NCI-H146 treated with DMSO at 0.1 percent for 48 hours (cell line): ENCODE results near the gene LYST.
"Not testable (repeated sequence)": the region's sequence is repeated elsewhere in the genome, so short reads cannot be mapped to it uniquely, and the experiment has no call there.

ENCODE experiments used
- DNase-seq: peaks from one replicate; lab custom pipeline; 2025; ENCODE audit not compliant: unreplicated experiment; lab: John Stamatoyannopoulos, UW

LYST gene

DNA sequence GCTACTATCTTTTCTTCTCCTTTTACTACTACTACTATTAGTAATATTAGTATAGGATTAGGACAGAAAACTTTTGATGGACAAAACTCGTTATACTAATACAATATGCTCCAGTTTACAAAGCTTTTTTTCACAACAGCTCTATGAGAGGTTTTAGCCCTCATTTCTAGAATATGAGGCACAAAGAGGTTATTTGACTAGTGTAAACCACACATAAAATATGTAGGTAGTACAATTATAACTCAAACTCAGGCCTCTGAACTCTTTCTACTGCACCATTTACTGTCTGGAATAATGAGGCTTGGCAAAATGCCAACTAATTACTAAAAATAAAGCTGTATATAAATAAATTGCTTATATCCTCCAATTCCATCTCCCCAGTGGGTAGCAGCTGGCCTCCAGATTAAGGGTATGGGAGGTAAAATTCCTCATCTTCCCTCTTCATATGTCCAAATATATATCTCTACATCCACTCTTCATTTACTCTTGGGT, 99.9 kb downstream of the LYST start:
- no peak for DNase-seq

DNA sequence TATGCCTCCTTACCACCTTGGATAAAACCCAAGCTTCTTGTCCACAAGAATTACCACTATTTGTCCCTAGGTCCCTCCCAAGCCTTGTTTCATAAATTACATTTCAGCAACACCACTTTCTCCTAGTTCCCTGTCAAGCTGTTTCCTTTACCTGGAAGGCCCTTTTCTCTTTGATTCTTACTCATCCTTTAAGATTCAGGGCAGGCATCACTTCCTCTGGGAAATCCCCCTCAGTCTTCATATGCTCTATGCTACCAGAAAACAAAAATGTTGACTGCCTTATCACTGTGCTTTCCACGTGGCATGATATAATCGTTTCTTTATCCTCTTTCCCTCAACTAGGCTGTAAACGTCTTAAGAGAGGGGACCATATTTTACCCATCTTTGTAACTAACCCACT, 102.7 kb downstream of the LYST start:
- DNase-seq, result no peak

DNA sequence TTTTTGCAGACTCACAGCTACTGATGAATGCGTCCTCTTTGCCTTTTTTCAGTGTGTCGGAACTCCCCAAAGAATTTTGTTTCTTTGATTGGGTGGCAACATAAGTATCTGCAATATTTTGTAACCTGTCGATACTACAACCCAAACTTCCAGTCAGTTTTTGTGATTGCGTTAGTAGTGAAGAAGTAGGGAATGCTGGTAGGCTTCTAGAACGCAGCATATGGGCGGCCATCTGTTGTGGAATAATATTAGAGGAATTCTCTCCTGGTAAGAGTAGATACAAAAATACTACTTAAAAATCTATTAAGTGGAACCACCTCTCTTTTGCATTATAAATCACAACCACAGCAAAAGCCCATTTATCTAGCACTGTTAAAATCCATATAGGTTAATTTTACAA, 107.4 kb downstream of the LYST start:
- no peak for DNase-seq

DNA sequence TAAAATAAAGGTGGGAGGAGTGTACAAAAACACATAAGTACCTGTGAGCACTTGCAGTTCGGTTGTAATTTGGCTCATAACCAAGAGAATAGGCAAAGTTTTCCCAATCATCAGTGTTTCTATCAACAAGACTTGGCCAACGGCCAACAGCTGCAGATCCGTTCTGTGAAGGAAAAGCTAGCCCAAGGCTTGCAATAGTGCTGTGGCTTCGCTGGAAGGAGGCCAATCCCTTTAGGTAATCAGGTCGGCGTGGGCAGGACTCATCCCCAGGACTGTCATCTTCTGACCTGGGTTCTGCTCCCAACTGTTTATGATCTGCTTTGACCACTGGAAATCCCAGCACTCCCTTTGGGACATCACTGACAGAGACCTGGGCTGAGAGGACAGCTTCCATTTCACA, 107.8 kb downstream of the LYST start:
- no peak for DNase-seq

DNA sequence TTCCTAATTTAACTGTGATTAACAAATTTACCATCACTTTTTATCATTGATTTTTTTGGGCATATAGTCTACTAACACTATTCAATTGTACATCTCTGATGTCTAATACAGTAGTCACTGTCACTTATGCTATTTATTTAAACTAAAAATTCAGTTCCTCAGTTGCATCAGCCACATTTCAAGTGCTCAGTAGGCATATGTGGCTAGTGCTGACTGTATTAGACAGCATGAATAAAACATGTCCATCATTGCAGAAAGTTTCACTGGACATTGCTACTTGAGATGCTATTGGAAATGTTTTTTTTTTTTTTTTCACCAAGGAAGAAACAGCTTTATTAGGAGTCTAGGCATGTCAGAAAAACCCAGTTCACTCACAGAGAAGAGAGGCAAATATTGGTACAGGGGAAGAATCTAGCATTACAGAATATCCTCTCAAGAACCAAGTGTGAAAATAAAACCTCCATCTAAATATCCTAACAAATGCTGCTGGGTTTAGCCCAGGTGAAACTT, 109.1 kb downstream of the LYST start:
- DNase-seq, result no peak

DNA sequence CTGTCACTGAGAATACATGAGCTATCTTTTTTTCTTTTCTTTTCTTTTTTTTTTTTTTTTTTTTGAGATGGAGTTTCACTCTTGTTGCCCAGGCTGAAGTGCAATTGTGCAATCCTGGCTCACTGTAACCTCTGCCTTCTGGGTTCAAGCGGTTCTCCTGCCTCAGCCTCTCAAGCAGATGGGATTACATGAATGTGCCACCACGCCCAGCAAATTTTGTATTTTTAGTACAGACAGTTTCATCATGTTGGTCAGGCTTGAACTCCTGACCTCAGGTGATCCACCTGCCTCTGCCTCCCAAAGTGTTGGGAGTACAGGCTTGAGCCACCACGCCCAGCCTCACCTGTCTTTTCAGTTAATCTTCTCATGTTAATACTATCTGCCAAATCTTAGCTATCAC, 112.5 kb downstream of the LYST start:
- DNase-seq, result not testable (repeated sequence)

DNA sequence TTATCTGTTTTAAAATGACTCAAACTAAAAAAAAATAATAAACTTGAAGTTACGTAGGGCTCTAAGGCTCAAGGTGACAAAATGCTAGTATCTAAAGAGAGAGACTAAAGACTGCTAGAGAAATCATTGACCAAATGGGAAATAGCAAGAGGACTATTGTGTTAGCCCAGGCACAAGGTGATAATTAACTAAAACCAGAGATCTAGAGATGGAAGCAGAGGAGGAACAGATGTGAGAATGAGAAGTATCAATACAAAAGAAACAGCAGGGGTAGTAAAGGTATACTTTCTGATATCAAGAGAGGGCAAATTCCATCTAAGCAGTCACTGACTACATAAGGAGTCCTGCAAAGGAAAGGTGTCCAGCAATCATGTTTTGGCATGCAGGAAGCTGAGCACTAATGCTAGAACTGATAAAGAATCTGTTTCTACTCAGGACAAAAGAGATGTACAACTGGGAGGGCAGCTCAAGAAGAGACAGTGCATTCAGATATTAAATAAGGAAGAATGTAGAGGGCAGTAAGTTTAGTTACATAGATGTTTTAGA, 116.9 kb downstream of the LYST start:
- no peak for DNase-seq

DNA sequence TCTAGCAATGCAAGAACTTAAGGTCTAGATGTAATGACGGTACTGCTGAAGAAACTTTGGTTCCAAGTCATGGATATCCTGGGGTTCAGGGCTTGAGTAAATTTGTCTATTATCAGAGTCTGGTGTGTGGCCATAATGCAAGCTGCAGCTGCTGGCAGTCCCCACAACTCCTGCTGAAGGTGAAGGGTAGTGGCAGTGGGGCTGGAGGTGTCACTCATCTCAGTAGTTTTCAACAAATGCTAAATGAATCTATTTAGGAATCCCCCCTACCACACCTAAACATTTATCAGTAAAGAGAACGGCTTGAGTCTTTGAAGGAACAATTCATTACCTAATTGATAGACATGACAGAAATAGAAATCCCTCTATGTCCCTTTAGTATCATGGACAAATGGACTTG, 118.0 kb downstream of the LYST start:
- no peak for DNase-seq

DNA sequence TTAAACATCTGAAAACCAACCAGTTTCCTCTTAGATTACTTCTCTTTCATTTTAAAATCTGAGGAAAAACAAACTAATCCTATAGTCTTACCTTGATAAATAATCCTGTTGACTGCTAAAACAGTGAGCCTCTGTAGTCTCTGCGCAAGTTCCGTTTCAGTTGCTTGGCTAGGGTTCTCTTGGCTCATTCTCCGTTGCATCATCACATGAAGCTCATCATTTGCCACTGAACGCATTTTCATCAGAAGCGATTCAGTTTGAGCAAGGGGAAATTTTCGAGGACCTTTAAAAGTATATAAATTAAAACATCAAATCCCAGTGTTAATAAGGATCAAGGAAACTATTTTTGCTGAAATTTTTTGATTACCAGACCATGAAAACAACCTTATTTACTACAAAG, 120.5 kb downstream of the LYST start:
- DNase-seq, result no peak

DNA sequence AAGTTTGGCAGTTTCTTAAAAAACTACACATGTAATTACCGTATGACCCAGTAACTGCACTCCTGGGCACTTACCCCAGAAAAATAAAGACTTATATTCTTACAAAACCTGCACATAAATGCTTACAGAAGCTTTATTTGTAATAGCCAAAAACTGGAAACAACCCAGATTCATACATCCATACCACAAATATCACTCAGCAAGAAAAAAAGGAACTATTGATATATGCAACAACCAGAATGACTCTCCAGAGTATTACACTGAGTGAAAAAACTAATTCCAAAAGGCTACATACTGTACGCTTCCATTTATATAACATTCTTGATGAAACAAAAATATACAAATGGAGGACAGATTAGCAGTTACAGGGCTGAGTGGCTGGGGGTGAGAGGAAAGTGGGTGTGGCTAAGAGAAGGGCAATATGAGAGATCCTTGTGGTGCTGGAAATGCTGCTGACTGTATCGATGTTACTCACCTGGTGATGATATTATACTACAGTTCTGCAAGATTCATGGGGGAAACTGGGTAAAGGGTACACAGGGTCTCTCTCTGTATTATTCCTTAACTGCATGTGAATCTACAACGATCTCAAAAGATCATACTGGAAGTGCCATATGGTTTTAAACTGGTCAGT, 121.1 kb downstream of the LYST start:
- DNase-seq, result no peak

DNA sequence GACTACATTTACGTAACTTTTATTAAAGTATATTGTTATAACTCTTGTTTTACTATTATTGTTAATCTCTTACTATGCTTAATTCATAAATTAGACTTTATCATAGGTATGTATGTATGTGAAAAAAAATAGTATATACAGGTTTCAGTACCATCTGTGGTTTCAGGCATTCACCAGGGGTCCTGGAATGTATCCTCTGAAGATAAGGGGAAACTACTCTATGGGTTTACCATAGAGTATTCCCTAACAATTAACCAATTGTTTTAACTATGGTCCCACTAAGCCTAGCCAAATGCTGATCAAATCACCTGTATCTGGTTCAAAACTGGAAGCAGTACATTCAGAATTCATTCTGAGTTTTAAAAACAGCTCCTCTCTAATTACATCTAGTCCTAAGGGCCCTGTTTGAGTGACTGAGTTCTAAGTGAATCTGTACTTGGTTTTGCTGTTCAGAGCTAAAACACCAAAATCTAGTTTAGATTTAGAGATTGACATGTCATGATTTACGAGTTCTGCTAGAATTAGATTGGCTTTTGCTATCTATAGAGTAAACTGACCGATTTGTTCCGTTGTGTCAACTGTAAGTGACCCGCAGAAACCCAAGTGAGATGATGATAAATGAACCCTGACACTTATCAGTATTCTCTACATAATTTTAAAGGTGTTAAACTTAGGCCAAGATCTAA, 123.6 kb downstream of the LYST start:
- no peak for DNase-seq

DNA sequence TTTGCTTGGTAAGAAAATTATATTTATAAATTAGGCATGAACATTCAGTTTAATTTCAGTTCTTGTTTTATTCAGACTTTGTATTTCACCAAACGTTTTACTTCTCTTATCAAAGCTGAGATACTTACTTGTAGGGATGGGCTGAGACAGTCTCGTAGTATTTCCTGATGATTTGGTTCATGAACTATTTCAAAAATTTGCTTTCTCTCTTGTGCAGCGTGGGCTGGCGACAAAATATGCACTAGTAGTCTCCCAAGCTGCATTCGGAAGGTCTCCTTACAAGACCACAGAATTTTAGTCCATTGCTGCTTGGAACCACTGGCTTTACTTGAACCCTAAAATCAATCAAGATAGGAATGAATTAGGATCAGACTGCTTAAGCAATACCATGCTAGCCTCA, 125.4 kb downstream of the LYST start:
- DNase-seq, result no peak

DNA sequence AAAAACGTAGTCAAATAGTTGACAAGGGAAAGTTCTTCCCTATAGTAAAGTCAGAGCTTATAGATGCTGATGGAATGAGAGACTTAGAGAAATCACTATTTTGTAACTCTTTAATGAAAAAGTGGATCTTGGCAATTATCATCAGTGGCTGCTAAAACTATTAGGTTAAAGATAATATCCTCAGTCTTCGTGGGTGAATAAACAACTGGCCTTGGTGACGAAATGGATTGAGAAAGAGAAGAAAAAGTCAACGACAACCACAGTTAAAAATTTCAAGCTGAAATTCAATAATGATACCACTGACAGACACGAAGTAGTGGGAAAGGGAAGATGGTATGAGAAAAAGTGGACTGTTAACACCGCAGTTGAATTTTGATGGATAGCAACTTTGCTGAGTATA, 127.1 kb downstream of the LYST start:
- no peak for DNase-seq

DNA sequence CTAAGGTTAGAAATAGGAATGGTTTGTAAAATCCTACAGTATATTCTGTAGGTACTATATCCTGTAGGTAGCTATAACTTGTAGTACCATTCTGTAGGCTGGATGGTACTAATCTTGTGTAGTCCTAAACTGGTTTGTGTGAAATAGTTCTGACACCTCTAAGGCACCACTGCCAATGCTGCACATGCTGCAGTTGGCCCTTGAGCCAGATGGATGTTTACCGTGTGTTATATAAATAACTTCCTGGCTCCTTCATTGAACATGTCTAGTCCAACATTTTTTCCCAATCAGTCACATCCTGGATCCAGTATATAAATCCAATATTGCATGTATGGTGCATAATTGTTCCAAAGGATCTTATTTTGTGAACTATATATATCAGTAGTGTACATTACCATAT, 127.6 kb downstream of the LYST start:
- DNase-seq, result no peak

DNA sequence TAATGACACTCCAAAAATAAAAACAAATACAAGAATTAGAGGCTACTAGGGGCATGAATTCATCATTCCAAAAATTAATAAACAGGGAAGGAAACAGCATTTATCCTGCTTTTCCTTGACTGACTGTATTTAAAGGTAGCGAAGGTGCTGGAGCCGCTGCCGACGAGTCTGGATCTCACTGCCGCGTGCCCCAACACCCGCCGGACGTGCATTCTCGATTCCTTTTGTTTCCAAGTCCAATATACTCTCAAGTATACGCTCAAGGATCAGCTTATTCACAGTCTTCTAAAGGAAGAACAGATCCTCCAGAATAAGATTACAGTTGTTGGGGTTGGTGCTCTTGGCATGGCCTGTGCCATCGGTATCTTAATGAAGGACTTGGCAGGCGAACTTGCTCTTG, 129.0 kb downstream of the LYST start:
- no peak for DNase-seq

DNA sequence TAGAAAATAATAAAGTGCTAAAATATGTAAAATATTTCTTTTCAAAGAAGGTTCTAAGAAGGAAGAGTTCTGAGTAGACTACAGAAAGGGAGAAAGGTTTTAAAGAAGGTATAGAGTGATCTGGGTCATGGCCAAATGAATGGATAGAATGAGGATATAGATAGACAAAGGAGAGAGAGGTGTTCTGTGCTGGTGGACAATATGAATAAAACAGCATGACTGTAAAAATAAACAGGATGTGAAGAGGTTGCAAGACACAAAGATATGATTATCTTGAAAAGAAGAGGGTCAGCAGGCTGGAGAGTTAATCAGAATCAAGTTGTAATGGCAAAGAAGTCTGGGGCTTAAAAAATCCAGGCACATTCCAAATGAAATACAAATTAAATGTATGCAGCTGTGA, 130.4 kb downstream of the LYST start:
- DNase-seq, result no peak

DNA sequence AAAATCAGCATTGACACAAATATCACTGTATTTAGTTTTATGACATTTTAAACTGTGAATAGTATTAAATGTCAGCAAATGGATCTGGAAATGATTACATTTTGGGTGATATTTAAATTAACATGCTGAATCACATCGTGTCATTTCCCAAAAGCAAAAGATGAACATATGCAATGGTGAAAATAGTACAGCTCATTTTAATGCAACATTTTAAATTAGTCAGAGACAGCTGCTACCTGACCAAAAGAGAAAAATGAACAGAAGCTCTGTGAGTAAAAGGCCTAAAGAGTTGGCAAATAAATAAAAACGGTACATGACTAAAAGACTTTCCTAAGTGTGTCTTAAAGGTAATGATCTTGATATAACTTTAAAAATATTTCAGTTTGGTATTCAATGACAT, 131.1 kb downstream of the LYST start:
- no peak for DNase-seq

DNA sequence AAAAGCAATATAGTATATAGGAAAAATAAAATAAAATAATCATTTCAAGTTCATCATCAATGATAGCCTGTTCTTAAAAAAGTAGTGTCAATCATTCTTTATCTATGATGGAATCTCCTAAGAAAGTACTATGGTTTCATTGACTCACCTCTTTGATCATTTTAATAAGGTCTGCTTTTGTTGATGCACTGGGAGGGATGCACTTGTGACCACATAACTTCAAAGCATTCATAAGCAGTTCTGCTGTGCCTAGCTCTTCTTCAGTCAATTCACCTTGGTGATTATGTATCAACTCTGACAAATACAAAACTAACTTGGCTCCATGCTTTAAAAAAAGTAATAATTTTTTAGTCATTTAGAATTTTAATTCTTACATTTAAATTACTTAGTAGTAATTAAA, 132.4 kb downstream of the LYST start:
- no peak for DNase-seq

DNA sequence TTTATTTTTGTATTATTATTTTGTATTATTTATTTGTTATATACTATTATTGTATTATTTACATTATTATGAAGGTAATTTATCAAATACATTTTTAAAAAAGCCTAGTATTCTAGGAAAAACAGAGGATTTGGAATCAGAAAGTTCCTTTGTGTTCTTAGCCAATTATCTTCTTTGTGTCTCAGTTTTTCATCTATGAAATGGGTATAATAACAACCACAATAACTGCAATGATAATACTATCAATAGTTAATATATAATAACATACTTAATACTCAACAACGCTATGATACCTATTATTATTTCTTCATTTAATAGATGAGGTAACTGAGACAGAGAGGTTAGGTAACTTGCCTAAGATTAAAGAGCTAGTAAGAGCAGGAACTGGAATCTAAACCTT, 136.7 kb downstream of the LYST start:
- DNase-seq, result no peak

DNA sequence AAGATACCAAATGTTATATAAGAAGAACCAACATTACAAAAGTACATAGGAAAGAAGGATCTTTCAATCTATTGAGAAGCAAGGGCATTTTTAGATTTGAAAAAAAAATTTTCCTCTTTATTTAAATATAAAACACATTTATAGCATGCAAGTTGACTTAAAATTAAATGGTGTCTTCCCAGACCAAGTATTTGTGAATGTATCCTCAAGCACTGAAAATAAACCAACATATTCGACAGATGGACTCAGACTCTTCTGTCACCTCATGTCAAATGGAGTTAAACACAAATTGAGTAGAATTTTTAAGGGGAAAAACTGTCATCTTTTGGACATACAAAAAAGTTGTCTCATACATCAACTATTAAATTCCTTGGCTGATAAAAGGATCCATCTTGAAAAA, 140.1 kb downstream of the LYST start:
- no peak for DNase-seq

DNA sequence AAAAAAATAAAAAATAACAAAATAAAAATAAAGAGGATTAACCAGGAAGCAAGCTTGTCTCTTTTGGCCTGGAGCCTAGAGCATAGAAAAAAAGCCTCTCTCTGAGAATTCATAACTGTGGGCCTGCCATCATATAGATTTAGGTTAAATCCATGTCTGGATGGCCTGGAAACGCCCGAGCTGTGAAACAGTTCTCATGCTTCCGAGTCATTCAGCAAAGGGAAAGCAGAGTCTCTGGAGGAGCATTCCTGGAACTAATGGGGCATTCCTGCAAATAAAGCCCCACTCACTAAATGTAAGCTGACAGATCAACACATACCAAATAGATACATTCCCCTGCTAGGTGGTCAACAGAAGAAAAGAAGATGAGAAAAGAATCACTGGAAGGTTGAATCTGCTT, 141.3 kb downstream of the LYST start:
- DNase-seq, result no peak

DNA sequence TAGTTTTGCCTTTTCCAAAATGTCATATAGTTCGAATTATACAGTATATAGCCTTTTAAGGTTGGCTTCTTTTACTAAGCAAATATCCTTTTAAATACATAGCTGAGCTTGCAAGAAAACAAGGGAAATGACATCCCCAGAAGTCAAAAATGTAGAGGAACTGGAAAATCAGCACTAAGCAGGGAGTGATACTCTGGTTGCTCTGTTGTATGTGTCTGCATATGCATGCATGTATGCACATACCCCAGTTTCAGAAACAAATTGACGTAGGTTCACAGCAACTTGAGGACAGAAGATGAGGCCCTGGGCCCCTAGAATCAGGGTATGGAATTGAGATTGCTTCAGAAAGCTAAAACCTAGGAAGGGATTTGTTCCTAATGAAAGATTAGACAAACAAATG, 142.0 kb downstream of the LYST start:
- DNase-seq, result no peak

DNA sequence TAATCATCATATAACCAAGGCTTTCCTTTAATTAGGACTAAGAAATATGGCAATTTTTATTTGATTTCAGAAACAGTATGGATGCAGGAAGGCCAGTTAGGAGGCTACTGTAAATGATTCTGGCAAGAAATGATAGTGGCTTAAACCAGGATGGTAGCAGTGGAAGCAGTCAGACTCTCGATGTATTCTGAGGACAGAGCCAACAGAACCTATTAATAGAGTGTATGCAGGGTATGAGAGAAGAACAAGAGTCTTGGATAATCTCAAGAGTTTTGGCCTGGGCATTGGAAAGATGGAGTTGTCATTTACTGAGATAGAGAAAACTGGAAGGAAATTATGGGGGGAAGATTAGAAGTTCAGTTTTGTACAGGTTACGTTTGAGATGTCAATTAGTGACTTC, 143.8 kb downstream of the LYST start:
- no peak for DNase-seq
